GM18951 (cell line): ENCODE measurements around the gene ANKRD66.
"Not testable (repeated sequence)": the region's sequence is repeated elsewhere in the genome, so short reads cannot be mapped to it uniquely, and the experiment has no call there.

Source experiments
- POLR2A ChIP-seq: IDR thresholded peaks from 4 replicates; pipeline ENCODE4 v1.6.1; 2011; ENCODE audit warnings: mild to moderate bottlenecking; ENCODE audit not compliant: insufficient read length, insufficient read depth; ENCODE audit errors: extremely low read depth
- in situ Hi-C: fragments of 300-500 bp; cut with MboI; formaldehyde crosslinking; loops from one replicate; pipeline ENCODE4 v1.12.0; 2022; ENCODE audit warnings: low sequenced_read_pairs, mixed read lengths, inconsistent platforms; ENCODE audit not compliant: unreplicated experiment

Gene ANKRD66

DNA sequence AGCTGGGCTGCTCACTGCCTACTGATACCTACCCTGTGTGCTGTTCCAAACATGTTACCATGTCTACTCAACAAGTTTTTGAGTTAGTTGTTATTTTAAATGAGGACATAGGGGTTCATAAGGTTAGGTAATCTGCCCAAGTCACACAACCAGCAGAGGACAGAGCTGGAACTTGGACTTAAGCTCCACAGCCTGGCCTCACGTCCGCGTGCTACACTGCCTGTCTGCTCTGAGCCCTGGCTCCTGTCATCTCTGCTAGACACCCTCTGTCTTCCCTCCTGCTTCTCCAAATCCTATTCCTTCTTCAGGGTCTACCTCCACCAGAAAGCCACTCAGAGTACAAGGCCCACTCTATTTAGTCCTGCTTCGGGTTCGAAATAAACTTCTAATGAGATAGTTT is 18.2 kb downstream of the ANKRD66 start:
- in situ Hi-C loops = no loop called here
- no peak for TF ChIP-seq POLR2A

DNA sequence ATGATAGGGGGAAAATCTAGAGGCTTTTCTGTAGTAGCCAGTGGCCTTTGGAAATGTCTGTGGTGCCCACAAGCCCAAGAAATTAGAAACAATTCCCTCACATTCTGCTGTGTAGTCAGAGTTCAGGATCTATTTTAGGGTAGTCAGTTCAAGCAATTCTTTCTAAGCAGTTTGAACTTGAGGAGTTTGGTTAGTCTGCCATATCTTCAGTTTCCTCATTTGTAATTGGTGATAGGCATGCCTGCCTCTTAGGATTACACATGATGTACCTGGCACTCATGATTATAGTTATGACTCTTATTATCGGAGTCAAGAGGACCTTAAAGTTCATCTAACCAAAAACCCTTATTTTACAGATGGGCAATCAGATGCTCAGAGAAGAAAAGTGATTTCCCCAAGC is 25.3 kb downstream of the ANKRD66 start:
- TF ChIP-seq POLR2A = no peak
- in situ Hi-C loops = no loop called here

DNA sequence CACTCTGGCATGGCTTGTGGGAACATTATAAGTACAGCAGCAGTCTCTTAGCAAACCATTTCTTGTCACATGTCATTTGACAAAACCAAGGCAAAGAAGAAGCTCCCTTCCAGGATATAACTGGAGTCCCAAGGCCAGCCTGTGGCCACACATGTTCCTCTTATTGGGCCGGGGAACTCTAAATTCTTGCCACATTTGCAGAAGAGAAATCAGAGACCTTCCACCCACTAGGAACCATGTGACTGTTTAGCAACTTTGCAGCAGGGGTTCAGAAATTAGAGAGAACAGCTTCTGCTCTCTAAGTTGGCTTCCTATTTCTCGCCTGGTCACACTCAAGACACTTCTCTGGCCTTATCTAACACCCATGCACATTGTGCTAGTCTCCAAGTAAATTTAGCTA is 26.0 kb downstream of the ANKRD66 start:
- in situ Hi-C loops = no loop called here
- TF ChIP-seq POLR2A = no peak

DNA sequence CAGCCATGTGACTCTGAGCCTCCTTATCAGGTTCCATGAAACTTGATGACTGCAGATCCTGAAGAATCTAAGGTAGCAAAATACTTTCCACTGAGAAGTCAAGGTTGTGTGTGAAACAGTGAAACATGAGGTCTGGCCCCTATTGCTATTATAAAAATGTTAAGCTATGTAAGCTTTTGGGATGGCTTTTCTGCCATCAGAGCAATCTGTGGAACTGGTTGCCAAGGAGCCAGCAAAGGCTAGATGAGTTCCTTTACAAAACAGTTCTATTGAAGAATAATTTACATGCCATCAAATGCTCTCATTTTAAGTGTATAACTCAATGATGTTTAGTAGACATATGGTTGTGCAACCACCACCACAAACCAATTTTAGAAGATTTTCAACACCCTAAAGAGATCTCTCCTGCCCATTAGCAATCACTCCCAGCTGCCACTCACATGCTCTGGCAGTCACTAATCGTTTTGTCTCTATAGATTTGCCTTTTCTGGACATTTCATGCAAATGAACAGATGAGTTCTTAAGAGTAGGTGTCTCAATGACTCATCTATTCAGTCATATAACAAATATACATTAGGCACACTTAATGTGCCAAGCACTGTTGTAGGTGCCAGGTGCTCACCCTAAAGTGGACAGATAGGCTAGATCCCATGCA is 26.6 kb downstream of the ANKRD66 start:
- no peak for TF ChIP-seq POLR2A
- in situ Hi-C loops = no loop called here

DNA sequence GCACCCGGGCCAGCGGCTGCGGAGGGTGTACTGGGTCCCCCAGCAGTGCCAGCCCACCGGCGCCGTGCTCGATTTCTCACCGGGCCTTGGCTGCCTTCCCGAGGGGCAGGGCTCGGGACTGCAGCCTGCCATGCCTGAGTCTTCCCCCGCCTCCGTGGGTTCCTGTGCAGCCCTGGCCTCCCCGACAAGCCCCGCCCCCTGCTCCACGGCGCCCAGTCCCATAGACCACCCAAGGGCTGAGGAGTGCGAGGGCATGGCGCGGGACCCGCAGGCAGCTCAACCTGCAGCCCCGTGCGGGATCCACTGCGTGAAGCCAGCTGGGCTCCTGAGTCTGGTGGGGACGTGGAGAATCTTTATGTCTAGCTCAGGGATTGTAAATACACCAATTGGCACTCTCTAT is 28.0 kb downstream of the ANKRD66 start:
- in situ Hi-C loops = not testable (repeated sequence)

DNA sequence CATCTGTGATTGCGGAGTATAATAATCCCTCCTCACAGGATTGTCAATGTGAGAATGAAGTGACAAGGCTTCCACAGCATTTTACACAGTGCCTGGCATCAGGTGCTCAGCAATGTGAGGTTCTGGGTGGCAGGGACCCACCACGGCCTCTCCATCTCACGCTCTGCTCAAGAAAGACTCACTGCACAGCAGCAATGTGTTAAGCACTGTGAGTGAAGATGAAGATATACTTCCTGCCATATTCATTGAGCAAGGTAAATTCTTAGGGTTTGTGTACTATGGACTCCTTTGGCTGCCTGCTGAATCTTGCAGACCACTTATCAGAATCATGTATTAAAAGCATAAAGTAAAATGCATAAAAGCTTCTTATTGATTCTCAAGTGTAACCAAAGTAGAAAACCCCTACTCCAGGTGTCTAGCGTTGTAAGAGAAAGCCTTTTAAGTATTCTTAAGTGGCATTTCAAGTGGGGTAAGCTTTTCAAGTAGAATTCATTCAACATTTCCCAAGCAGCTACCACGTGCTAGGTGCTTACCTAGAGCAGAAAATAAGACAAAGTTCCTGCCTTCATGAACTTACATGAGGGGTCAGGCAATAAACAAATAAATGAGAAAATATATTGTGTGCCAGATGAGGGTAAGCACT is 29.5 kb downstream of the ANKRD66 start:
- in situ Hi-C loops = no loop called here
- no peak for TF ChIP-seq POLR2A

DNA sequence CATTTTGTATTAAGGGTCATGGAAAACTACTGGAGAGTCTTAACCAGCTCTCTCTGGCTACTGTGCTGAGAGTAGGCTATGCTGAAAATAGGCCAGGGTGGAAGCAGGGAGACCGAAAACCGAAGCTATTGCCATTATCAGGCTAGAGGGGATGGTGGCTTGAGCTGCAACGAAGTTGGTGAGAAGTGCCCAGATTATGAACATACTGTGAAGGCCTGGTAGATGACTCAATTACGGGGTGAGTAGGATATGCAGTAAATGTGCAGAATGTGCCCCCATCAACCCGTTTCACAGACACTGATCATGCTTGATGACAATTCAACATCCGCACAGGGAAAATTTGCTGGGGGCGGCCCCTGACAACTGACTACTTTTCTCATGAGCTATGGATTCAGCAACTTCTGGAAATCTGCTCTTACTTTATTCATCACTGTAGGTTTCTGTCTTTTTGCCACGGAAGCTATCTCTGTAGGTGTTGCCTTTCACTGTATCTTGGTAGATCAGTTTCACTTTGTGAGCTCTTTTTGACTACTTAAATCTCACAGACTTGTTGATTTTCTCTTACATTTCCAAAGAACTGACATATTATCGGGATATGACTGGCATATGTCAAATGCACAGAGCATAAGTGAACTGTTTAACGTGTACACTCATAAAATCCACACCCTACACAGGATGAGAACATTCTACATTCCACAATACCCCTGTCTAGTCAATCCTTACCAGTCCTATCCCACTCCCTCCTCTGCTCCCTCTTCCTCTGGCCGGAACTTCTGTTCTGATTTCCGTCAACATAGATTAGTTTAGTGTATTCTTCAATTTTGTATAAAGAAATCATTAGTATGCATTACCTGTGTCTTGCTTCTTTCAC is 31.0 kb downstream of the ANKRD66 start:
- in situ Hi-C loops = no loop called here

DNA sequence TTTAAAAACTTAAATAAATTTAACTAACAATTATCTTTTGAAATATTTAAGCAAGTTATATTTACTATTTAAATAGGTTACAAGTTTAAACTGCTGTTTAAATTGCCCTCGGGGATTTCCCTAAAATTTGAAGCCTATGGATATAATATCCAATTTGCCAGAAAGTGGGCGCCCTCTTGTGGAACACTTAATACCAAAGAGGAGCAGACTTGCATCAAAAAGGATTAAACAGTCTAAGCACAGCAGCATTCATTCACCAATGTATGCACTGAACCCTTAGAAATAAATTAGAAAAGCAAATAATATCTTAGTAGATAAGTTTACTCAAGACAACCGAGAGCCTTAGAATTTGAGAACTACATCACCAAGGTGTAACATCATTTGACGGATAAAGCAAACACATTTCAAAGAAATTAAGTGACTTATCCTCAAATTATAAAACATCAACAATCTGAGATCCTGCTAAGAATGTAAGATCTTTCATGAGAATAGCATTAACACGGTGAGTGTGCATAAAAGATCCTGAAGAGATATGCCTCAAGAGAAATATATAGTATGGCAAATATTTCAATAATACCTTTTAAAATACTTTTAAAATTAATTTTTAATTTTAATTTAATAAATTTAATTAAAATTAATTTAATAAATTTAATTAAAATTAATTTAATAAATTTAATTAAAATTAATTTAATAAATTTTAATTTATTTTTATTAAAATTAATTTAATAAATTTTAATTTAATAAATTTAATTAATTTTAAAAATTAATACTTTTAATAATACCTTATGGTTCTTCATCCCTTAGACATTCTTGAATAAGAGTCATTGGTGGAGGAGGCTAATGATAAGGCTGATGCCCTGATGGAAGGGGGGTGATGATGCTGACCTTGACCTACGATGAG is 35.0 kb downstream of the ANKRD66 start:
- in situ Hi-C loops = no loop called here
- no peak for TF ChIP-seq POLR2A

More for the DNA sequence above, 31.0 kb downstream of the ANKRD66 start:
- TF ChIP-seq POLR2A = no peak

DNA sequence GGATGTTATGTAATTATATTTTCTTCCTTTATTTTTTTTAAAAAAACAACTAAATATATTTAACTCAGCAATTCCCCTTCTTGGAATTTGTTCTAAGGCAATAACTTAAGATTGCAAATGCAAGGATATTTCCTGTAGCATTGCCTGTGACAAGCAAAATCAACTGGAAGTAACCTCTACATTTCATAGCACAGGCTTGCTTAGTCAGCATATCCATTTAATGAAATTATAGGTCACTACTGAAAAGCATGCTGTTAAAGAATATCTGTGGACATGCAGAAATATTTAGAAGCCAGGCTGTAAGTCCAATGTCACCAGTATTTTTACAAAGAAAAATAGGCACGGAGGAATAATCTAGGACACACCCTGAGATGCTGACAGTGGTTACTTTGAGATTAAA is 37.8 kb downstream of the ANKRD66 start:
- no peak for TF ChIP-seq POLR2A
- in situ Hi-C loops = no loop called here

DNA sequence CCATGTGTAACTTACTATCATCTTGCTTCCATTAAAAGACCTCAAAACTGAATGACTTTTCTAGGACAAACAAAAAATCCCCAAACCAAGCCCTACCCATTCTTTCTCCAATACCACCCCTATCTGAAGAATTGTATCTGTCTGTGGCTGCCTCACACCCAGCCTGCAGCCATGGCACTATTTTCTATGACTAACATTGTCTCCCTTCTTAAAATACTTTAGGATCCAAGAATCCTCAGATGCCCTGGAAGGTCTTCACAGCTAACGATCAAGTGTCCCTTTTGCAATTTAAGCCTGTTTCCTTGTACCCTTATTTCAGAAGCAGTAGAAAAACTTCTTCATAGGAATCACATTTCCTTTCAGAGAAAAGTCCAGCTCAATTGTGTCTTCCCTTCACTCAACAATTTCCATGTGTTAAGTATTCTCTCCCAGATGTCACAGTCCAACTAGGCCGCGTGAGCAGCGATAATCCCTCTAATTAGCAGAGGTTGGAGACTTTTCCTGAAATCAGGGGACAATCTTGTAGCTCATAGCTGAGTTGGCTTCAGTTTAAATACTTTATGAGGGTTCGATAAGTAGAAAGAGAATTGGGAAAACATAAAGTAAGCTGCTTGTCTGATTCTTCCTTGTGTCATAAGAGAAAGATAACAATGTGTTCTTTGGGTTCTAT is 41.3 kb downstream of the ANKRD66 start:
- TF ChIP-seq POLR2A = no peak
- in situ Hi-C loops = no loop called here

DNA sequence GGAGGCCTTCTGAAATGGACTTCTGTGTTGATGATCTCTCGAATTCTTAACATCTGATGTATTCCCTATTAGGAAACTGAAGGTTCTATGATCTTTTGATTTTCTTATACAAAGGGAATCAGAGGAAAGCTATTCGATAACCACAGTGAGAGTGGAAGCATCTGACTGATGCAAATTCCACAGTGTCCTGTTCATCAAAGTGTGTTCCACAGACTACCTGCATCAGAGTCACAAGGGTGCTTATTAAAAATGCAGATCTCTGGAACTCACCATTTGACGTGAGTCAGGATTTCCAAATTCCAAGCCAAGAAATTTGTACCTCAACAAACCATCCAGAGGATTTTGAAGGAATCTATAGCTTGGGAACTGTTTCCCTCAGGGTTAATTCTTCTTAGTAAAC is 42.1 kb downstream of the ANKRD66 start:
- in situ Hi-C loops = no loop called here
- no peak for TF ChIP-seq POLR2A
